Renal cortical epithelial cell (primary cell): ENCODE measurements around the gene FNDC3B. TPM values are rescaled to one million over a fixed set of nuclear protein-coding genes. Genes with fewer than 3 reads are reported as not detected.

Source experiments
- DNase-seq: peaks from one replicate; pipeline ENCODE4 v3.0.0-alpha.2; 2011; ENCODE audit warnings: low read depth
- total RNA-seq: library from RNA; depleted of rRNA; stranded (reverse); fragments of >200 nt; gene quantifications from 2 replicates; pipeline ENCODE4 v1.2.3, GENCODE V29; 2014

The FNDC3B gene
- total RNA-seq, 1 donor from 2014 or later = 220 TPM

DNA sequence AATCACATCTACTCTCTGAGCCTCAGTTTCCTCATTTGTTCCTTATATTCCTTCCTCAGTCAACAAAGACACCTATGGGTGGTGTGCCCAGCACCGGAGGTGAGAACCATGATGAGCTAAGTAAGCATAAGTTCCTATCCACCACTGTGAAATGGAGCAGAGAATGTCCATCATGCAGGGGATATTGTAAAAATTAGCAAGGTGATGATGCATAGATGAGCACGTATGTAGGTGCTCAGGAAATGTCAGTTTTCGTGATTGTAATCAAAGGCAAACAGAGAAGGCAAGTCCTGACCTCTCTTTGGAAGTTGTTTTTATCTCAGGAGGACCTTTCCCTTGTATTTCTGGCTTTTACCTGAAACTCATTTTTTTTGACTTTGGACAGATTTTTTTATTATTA lies 243.5 kb downstream of the FNDC3B start:
- DNase-seq = no peak

GRCh38 chr3:172283841-172284357 lies 244.5 kb downstream of the FNDC3B start:
- no peak for DNase-seq

- peak; percentile 91 for DNase-seq
Measured at GRCh38 chr3:172285844-172286243, 246.5 kb downstream of the FNDC3B start.

DNA sequence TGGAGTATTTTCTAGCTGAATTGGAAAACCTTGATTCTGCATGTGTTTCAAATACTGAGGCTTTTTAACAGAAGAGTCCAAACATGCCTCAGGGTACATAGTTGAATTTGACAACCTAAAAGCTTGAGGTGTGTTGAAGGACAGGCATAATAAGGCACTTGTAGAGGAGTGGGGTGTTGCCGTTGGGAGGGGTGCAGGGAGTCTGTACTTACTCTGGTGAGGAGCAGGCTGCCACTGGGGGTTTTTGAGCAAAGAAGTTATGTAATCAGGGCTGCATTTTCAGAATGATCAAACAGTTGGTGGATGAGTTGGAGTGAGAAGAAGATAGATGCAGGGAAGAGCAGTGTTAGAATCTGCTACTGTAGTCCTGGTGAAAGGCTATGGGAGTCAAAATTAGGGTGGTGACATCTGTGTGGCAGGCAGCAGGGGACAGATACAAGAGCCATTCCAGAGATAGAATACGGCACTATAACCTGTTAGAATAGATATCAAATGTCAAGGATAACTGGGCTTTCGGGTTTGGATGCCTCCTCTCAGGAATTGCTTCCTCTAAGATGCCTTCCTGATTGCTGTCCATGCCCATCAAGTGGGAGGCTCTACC lies 247.3 kb downstream of the FNDC3B start:
- DNase-seq = no peak

- no peak for DNase-seq
Measured at GRCh38 chr3:172287937-172288477, 248.6 kb downstream of the FNDC3B start.

DNA sequence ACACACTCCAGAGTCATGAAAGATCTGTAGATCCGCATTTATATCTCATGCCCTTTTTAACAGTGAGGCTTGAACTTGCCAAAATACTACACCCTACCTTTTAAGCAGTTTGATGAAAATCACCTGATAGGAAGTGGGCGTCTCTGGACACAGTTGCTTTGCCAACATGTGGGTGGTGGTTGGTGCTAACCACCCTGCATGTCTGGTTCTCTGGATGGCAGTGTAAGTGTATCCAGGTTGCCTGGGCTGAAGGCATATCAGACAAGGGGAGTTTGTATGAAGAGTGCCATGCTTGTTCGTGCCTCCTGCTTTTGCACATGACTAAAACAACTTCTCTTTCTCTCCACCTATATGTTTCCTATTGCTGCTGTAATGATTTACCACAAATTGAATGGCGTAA lies 249.3 kb downstream of the FNDC3B start:
- DNase-seq = no peak

DNA sequence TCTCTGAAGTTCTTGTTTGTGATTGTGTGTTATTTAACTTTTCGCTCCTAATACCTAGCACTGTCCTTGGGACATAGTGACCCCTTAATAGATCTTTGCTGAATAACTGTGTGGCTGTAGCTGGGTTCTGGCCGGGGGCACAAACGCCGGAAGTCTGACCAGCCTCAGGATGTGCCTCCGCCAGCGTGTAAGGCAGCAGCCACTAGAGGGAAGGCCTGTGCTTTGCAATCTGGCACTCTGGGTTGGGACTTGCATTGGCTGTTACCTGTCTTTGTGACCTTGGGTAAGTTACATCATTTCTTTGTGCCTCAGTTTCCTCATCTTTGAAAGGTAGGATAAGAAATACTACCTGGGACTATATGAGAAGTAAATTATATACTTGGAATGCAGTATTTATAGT lies 250.2 kb downstream of the FNDC3B start:
- DNase-seq = no peak

- DNase-seq = no peak
Measured at GRCh38 chr3:172290457-172290856, 251.1 kb downstream of the FNDC3B start.

DNA sequence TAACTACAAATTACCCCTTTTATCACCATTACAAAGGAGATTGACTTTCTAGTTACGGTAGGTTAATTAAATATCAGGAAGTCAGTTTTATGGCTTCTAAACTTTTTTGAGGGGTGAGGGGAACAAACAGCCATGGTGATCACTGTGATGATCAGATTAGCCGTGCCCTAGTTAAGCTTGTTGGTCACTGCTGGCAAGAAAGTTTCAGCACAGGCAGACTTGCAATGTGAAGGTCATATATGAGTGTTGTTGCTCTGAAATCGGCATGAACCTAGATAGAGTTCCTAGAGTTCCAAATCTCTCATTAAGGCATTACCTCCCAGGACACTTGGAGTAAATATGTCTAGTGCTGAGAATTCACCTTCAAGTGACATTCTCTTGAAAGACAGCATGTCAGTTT lies 252.3 kb downstream of the FNDC3B start:
- DNase-seq = no peak

DNA sequence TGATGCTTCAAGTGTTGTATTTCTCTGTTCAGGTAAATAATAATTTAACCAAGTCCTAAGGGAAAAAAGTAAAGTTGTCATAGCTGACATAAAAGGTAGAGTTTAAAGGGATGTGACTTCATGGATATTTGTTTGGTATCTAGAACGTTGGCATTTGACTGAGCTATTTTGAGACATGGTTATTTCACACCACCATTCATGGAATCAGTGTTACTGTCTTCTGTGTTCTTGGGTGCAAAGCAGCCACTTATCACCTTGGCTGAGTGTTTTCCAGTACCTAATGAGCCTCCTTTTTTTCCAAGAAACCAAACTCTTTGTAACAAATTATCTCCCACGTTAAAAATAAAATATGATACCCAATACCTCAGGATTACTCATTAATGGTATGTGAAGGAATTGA lies 253.0 kb downstream of the FNDC3B start:
- no peak for DNase-seq

DNA sequence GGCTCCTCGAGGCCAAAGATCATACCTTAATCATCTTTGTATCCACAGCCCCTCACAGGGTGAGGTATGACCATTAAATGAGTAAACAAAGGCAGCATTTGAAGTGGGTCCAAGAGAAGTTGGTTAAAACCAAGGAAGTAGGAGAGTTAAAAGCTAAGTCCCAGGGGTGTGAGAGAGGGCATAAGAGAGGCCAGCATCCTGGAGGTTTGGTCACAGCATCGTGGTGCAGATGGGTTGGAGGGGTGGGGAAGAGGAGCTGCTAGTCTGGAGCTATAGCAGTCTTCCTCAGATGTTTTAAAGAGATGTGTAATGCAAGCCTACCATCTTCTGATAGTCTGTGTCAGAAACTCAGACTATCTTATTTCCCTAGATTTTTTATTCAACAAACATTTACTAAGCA lies 253.7 kb downstream of the FNDC3B start:
- DNase-seq = no peak

DNA sequence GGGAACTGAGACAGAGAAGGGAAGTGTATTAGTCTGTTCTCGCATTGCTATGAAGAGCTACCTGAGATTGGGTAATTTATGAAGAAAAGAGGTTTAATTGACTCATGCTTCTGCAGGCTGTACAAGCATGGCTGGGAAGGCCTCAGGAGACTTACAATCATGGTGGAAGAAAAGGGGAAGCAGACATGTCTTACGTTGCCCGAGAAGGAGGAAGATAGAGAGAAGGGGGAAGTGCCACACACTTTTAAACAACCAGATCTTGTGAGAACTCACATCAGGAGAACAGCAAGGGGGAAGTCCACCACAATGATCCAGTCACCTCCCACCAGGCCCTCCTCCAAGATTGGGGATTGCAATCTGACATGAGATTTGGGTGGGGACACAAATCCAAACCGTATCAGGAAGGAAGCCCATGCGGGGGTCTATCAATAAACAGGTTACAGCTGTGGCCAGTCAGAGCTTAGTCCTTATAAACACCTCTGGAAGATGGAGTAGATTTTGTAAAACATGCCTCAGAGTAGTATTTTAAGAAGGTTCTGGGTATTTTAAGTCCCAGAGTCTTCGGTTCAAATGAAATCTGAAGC lies 254.9 kb downstream of the FNDC3B start:
- no peak for DNase-seq

DNA sequence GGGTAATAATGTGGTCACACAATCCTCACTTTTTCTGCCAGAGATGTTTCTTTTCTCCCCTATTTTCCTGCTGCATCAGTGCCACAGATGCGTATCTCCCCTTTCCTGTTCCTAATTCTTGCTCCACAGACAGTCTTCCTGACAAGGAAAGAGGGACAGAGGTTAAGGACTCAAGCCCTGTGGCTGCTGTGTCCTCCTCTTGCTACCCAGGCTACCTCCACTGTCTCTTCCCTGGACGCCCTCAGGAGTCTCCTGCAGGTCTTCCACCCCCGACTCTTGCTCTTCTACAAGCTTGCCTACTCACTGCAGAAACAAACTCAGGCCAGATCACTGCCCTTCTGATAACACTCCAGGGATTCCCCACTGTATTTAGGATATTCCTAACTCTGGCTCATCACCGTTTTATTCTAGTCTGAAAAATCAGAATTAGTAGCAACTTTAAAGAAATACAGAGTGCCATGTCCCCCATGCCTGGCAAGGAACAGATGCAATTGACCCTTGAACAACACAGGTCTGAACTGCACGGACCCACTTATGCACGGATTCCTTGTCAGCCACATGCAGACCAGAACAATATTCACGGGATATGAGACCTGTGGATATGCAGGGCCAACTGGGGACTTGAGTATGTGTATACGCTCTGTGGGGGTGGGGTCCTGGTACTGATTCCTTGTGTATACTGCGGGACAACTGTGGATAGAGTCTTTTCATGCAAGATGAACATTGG lies 257.0 kb downstream of the FNDC3B start:
- no peak for DNase-seq

- DNase-seq = no peak
Measured at GRCh38 chr3:172296975-172297332, 257.6 kb downstream of the FNDC3B start.

DNA sequence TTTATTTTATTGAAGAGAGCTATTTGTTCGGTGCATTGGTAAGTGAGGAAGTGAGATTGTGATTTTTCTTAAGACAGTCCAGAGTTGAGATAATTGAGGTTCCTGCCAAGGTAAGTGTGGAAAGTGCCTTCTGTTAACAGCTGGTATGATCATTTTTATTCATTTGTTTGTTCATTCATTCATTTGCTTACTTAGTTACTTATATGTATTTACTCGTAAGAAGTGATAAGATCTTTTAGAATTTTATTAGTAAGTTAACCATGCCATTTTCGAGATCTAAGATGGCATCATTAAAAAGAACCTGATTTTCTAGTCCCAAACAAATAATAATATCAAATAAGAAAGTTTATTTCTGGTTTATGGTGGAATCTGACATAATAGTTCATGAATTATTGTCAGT lies 258.9 kb downstream of the FNDC3B start:
- no peak for DNase-seq

DNA sequence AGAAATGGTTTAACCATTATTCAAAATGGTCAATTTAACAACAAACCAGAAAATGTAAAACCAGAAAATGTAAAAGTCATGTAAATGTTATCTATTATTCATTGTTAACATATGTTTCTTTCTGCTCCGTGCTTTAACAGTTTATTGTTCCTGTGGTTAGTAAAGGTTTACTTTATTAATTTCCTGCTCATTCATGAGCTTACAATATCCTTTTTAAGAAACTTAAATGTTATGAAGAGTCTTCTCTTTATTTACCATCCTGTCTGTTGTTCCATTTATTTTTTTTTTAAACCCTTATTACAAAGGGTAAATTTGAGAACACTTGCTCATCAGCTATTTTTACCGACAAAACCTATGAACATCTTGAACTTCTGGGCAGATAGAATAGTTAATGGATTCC lies 260.8 kb downstream of the FNDC3B start:
- no peak for DNase-seq

DNA sequence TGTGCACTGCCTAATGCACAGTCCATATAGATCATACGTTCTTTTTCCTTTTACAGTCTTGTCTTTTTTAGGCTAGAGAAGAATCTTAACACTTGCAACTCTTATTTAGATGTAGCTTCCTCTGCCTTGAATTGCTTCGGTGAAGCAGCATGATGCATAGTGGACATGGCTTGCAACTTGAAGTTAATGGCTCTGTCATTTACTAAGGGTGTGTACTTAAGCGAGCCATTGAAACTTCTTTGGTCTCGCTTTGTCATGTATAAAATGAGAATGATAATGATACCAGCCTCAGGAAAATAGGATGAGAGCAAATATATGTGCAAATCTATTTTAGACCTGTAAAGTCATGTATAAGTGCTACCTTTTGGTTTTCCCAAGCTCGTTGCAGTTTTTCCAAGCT lies 261.5 kb downstream of the FNDC3B start:
- DNase-seq = no peak

- no peak for DNase-seq
Measured at GRCh38 chr3:172302203-172302602, 262.8 kb downstream of the FNDC3B start.

DNA sequence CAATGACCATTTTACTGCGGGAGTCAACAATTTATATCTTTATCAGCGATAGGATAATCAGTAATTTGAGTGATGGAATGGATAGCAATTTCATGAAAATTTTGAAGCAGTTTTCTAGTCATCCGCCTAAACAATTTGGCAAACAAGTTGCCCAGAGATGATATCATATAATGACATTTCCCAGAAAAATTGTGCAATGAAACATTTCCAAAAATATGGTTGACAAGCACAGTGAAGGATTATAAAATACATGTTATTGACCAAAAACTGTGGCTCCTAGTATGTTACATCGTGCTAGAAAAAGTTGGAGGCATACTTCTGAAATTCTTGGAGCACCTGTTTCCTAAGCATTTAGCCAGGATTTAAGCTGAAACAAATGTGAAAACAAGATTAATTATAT lies 263.8 kb downstream of the FNDC3B start:
- DNase-seq = no peak

- no peak for DNase-seq
Measured at GRCh38 chr3:172303941-172304558, 264.7 kb downstream of the FNDC3B start.

DNA sequence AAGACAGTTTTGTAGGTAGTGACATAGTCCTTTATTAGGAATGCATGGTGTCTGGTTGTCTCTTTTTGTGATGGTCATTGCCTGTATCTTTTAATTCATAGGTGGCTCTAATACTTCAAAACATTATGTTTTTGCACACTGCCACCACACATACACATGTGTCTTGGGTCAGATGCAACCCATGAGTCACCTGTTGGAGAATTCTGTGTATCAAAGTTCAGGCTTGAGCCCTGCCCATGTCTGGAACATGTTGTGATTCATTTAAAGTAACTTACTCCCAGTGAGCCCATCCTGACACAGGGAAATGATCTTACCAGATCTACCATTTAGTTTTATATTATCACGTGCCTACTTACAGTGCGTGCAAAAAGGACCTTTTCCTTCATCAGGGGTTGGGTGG lies 266.2 kb downstream of the FNDC3B start:
- DNase-seq = peak; percentile 94

DNA sequence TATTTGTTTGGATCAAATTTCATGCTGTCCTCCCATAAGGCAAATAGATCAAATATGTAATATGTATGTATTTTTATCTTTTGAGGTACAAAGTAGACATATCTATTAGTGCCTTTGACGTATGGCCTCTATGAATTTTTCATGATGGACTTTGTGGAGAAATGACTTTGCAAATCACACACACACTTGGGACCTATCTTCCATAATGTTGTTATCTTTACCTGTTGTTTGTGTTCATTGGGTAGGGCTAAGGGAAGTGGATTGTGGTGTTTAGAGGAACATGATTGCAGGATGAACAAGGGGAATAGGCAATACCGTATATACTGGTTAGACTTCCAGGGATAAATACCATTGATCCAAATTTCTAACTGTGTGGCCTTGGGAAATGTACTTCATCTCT lies 266.6 kb downstream of the FNDC3B start:
- no peak for DNase-seq

DNA sequence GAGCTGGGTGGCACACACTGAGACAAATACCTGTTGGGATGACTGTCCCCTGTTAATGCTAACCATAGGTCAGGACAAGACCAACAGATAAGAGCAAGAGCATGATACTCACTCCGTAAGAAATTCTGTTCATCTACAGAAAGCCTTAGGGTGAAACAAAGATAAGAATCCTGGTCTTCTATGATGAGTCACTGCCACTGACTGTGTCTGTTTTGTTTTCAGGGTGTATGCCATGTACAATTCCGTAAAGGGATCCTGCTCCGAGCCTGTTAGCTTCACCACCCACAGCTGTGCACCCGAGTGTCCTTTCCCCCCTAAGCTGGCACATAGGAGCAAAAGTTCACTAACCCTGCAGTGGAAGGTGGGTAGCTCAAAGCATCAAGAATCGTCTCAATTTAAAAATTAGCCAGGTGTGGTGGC lies 267.8 kb downstream of the FNDC3B start:
- peak; percentile 54 for DNase-seq
